Kidney (tissue), 14 donors: ENCODE data around the gene TADA2A. TPM values are rescaled to one million over a fixed set of nuclear protein-coding genes. Genes with fewer than 3 reads are reported as not detected.

Experiments
- DNase-seq, 5 donors: peaks; one replicate each; pipeline ENCODE4 v3.0.0-alpha.2; 2013 to 2020
- FAIRE-seq: peaks from 2 replicates; lab custom pipeline; 2012; peaks lifted over from hg19 to GRCh38; lab: Jason Lieb, UNC
- H3K27ac ChIP-seq, 2 donors: one replicate each; pipeline ENCODE4 v1.7.0; 2013; ENCODE audit warnings: low read depth in 2 of 2, low read length in 2 of 2, inconsistent platforms in 1 of 2
- H3K27me3 ChIP-seq: one replicate; pipeline ENCODE4 v1.7.1; 2013; ENCODE audit warnings: low read length, inconsistent platforms; ENCODE audit not compliant: control insufficient read depth, insufficient read depth
- H3K36me3 ChIP-seq, 3 donors: one replicate each; pipeline versions ENCODE4 v1.7.0 to v1.7.1; 2013; ENCODE audit warnings: low read length in 3 of 3, control low read depth in 1 of 3, inconsistent platforms in 1 of 3; ENCODE audit not compliant: insufficient read depth in 3 of 3, control insufficient read depth in 2 of 3
- H3K4me1 ChIP-seq, 3 donors: one replicate each; pipeline versions ENCODE4 v1.7.0 to v1.7.1; 2013; ENCODE audit warnings: low read length in 3 of 3, inconsistent platforms in 1 of 3, low read depth in 1 of 3; ENCODE audit not compliant: control insufficient read depth in 2 of 3, insufficient read depth in 2 of 3
- H3K4me3 ChIP-seq, 3 donors: one replicate each; pipeline versions ENCODE4 v1.7.0 to v1.8.1; 2013; ENCODE audit warnings: low read length in 3 of 3, control low read depth in 1 of 3, inconsistent platforms in 1 of 3
- H3K9ac ChIP-seq, 3 donors: one replicate each; pipeline versions ENCODE4 v1.7.0 to v1.7.1; 2013; ENCODE audit warnings: low read length in 3 of 3, control low read depth in 1 of 3, inconsistent platforms in 1 of 3
- H3K9me3 ChIP-seq, 3 donors: one replicate each; pipeline versions ENCODE4 v1.7.0 to v1.7.1; 2013; ENCODE audit warnings: low read length in 3 of 3, control low read depth in 1 of 3, inconsistent platforms in 1 of 3; ENCODE audit not compliant: control insufficient read depth in 2 of 3, insufficient read depth in 1 of 3
- intact Hi-C: fragments of 100-400 bp; cut with DNase I; formaldehyde crosslinking; loops from one replicate; pipeline ENCODE4 v1.11.1; 2022
- polyA plus RNA-seq: library from polyadenylated mRNA; stranded (reverse); fragments of 350-450 nt; fragmentation: Illumina TruSeq; extraction: RNeasy Lipid Tissue Mini Kit (QIAGEN cat#74804); gene quantifications from one replicate; pipeline ENCODE4 v1.2.3, GENCODE V29; 2014; ENCODE audit warnings: low read depth, low replicate concordance; ENCODE audit not compliant: insufficient read depth
- total RNA-seq: library from RNA; stranded (reverse); fragmentation: NEBNext Ultra II Directional; extraction: Animal tissue kit (Norgen Biotek cat#: 25700); gene quantifications from one replicate; pipeline ENCODE4 v1.2.1, GENCODE V29; 2021
- TF ChIP-seq, protein P1 (sequence below): IDR thresholded peaks from 3 replicates; pipeline ENCODE4 v1.5.1; 2012; ENCODE audit warnings: mild to moderate bottlenecking, moderate library complexity, borderline replicate concordance; ENCODE audit not compliant: insufficient read depth; ENCODE audit errors: extremely low read depth
- donor health status: control.
- donor health status: control.
- donor health status: control.
- donor health status: control.
- donor health status: control.
- donor health status: DM: yes; HTN: yes; CAD: no.
- donor health status: Normal renal cell carcinoma (clear cell type).

Gene TADA2A
- total and polyA plus RNA-seq, 2 donors from 2014 or later = 6.6 to 26.0 TPM

DNA sequence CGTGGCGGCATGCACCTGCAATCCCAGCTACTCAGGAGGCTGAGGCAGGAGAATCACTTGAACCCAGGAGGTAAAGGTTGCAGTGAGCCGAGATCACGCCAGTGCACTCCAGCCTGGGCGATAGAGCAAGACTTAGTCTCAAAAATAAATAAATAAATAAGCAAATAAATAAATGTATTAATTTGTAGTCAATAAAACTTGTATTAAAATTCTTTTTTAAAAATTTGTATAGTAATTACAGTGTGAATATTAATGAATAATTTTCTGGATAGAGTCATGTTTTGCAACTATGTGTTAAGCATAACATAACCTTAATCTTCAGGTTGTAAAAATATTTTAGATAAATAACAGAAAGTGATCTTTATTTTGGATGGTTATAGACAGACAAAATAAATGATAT, 55.8 kb downstream of the TADA2A start:
- no peaks in the 10 kb centered on the region for H3K9me3 ChIP-seq
- H3K4me1 ChIP-seq = no peaks in the 10 kb centered on the region
- DNase-seq (no peak), FAIRE-seq (no peak)
- peaks cover 0 to 2% (median 2%) of the 10 kb centered on the region in 3 donors for H3K36me3 ChIP-seq
- H3K27ac ChIP-seq = no peak overlapping the region
- intact Hi-C loops = no loop called here
- H3K4me3 ChIP-seq = no peak overlapping the region
- H3K9ac ChIP-seq = no peak overlapping the region
- no peaks in the 10 kb centered on the region for H3K27me3 ChIP-seq
- TF ChIP-seq, protein P1, sequence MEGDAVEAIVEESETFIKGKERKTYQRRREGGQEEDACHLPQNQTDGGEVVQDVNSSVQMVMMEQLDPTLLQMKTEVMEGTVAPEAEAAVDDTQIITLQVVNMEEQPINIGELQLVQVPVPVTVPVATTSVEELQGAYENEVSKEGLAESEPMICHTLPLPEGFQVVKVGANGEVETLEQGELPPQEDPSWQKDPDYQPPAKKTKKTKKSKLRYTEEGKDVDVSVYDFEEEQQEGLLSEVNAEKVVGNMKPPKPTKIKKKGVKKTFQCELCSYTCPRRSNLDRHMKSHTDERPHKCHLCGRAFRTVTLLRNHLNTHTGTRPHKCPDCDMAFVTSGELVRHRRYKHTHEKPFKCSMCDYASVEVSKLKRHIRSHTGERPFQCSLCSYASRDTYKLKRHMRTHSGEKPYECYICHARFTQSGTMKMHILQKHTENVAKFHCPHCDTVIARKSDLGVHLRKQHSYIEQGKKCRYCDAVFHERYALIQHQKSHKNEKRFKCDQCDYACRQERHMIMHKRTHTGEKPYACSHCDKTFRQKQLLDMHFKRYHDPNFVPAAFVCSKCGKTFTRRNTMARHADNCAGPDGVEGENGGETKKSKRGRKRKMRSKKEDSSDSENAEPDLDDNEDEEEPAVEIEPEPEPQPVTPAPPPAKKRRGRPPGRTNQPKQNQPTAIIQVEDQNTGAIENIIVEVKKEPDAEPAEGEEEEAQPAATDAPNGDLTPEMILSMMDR = no peak

DNA sequence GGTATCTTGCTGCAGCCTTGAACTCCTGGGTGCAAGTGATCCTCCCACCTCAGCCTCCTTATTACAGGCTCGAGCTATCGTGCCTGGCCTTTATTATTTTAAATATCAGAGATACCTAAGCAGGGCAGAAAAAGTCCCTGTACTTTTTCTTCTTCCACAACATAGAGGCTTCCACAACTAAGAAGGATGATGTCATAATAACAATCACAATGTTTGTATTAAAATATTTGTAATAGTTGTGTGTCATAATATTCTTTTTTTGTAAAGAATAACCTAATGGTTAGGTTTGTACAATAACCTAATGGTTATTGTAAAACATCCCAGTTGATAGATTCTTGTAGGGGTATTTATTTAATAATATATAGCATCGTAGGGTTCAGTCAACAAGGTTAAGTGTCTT, 56.4 kb downstream of the TADA2A start:
- H3K27me3 ChIP-seq = no peaks in the 10 kb centered on the region
- peaks cover 0 to 2% (median 2%) of the 10 kb centered on the region in 3 donors for H3K36me3 ChIP-seq
- FAIRE-seq (no peak), DNase-seq (no peak)
- H3K4me1 ChIP-seq = no peaks in the 10 kb centered on the region
- H3K27ac ChIP-seq = no peak overlapping the region
- TF ChIP-seq, protein P1 = no peak
- no peaks in the 10 kb centered on the region for H3K9me3 ChIP-seq
- no peak overlapping the region for H3K4me3 ChIP-seq
- intact Hi-C loops = no loop called here
- H3K9ac ChIP-seq = no peak overlapping the region

DNA sequence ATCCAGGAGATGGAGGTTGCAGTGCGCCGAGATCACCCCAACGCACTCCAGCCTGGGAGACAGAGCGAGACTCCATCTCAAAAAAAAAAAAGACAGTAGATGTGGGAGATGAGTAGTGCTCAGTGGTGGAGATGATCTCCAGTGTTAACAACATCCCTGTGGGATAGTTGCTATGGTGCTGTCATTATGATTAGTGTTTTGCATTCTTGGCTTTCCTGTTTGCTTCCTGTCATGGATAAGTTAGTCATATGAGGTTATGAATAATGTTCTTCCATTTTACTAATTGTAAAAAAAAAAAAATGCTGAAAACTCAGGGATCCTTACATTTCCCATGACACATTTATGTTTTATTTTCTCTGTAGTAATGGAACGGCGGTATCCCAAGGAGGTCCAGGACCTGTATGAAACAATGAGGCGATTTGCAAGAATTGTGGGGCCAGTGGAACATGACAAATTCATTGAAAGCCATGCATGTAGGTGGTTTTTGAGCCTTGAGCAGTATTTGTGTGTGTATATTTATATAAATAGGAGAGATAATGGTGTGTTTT, 58.5 kb downstream of the TADA2A start:
- intact Hi-C loops = no loop called here
- no peak overlapping the region for H3K4me3 ChIP-seq
- peak in 1 of 5 donors; percentile 19 for DNase-seq
- H3K27me3 ChIP-seq = no peaks in the 10 kb centered on the region
- TF ChIP-seq, protein P1 = no peak
- H3K36me3 ChIP-seq = peaks cover 0 to 2% (median 0%) of the 10 kb centered on the region in 3 donors
- no peak overlapping the region for H3K9ac ChIP-seq
- no peak overlapping the region for H3K27ac ChIP-seq
- no peaks in the 10 kb centered on the region for H3K4me1 ChIP-seq
- FAIRE-seq = no peak
- no peaks in the 10 kb centered on the region for H3K9me3 ChIP-seq

DNA sequence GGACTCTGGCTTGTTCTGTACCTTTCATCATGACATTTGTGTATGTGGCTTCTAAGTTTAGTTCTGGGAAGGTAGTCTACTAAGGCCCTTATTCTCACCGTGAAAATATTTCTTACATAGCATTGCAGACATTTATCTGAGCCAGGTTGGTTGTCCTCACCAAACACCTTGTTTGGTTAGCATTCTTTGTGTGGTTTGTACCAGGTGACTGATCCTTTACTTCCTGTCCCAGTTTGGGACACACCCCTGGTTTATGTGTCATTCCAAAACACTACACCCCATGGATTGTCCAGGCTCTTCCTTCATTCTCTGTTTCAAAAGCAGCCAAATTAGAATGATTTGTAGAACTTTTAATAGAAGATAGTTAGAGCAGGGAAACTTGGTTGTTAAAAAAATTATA, 59.8 kb downstream of the TADA2A start:
- Histone ChIP-seq H3K4me3 (no peak overlapping the region), H3K27ac (no peak overlapping the region), H3K4me1 (no peaks in the 10 kb centered on the region), H3K9ac (no peak overlapping the region), H3K27me3 (no peaks in the 10 kb centered on the region), H3K9me3 (no peaks in the 10 kb centered on the region), H3K36me3 (peaks cover 3 to 10% (median 6%) of the 10 kb centered on the region in 3 donors)
- DNase-seq (no peak), FAIRE-seq (no peak)
- TF ChIP-seq, protein P1 = no peak
- intact Hi-C loops = no loop called here
